Retinal pigment epithelial cell (primary cell): ENCODE data around the gene SLC39A7.

Experiments used
- DNase-seq: peaks from one replicate; pipeline ENCODE4 v3.0.0-alpha.2; 2010; ENCODE audit warnings: low read depth
- H3K4me3 ChIP-seq: 2 replicates; pipeline ENCODE4 v1.5.1; 2011; ENCODE audit warnings: mild to moderate bottlenecking, low read length, control low read depth, moderate library complexity
- CTCF ChIP-seq: conservative IDR thresholded peaks from 2 replicates; pipeline ENCODE4 v1.5.1; 2011; ENCODE audit warnings: low read depth, low read length, control low read depth, inconsistent platforms

SLC39A7 gene

GRCh38 chr6:33243476-33243875, 42.8 kb downstream of the SLC39A7 start:
- H3K4me3 ChIP-seq = no peak overlapping the region
- DNase-seq = no peak
- no peak for TF ChIP-seq CTCF

GRCh38 chr6:33247977-33248642, 47.4 kb downstream of the SLC39A7 start:
- TF ChIP-seq CTCF = peak; percentile 89
- H3K4me3 ChIP-seq = peak overlapping the region; percentile 45
- peak; percentile 36 for DNase-seq

- peak overlapping the region; percentile 44 for H3K4me3 ChIP-seq
- no peak for TF ChIP-seq CTCF
- DNase-seq = peak; percentile 19
Observed at GRCh38 chr6:33248643-33248931, 47.9 kb downstream of the SLC39A7 start.

- DNase-seq = peak; percentile 98
- TF ChIP-seq CTCF = peak; percentile 16
- peak overlapping the region; percentile 65 for H3K4me3 ChIP-seq
Observed at GRCh38 chr6:33248932-33249731, 48.5 kb downstream of the SLC39A7 start.

- H3K4me3 ChIP-seq = peak overlapping the region; percentile 65
- DNase-seq = peak; percentile 36
- TF ChIP-seq CTCF = no peak
Observed at GRCh38 chr6:33249732-33250630, 49.3 kb downstream of the SLC39A7 start.

- no peak for DNase-seq
- TF ChIP-seq CTCF = no peak
- no peak overlapping the region for H3K4me3 ChIP-seq
Observed at GRCh38 chr6:33250731-33251130, 50.1 kb downstream of the SLC39A7 start.
